GM21423 (cell line): Measurements from ENCODE around the gene METTL17.
"Not testable (repeated sequence)": the region's sequence is repeated elsewhere in the genome, so short reads cannot be mapped to it uniquely, and the experiment has no call there.

ENCODE experiments used
- ATAC-seq: cut with Tn5 transposase; IDR thresholded peaks from one replicate; pipeline ENCODE4 v1.9.1; 2021; ENCODE audit warnings: mild to moderate bottlenecking, moderate library complexity; ENCODE audit not compliant: unreplicated experiment

Gene METTL17

GRCh38 chr14:20996521-20996920 is 6.7 kb downstream of the METTL17 start:
- ATAC-seq = no peak

GRCh38 chr14:20997115-20997514 is 7.3 kb downstream of the METTL17 start:
- ATAC-seq = no peak

GRCh38 chr14:20997564-20997963 is 7.8 kb downstream of the METTL17 start:
- ATAC-seq = no peak

GRCh38 chr14:20998139-20998538 is 8.4 kb downstream of the METTL17 start:
- no peak for ATAC-seq

- ATAC-seq = no peak
Measured at GRCh38 chr14:20998674-20999366, 9.0 kb downstream of the METTL17 start, which contains the start of gene SLC39A2. Gene SLC39A2 (plus strand): TSS chr14:20999293. CDS start chr14:20999447, 154 bp downstream.

- ATAC-seq = no peak
Measured at GRCh38 chr14:20999591-20999990, 9.8 kb downstream of the METTL17 start.

GRCh38 chr14:21001218-21001617 is 11.4 kb downstream of the METTL17 start:
- ATAC-seq = no peak

- no peak for ATAC-seq
Measured at GRCh38 chr14:21003788-21004346, 14.1 kb downstream of the METTL17 start.

GRCh38 chr14:21009721-21010120 is 19.9 kb downstream of the METTL17 start:
- ATAC-seq = not testable (repeated sequence)

GRCh38 chr14:21011136-21011535 is 21.4 kb downstream of the METTL17 start:
- ATAC-seq = no peak

- ATAC-seq = no peak
Measured at GRCh38 chr14:21014761-21015190, 25.0 kb downstream of the METTL17 start.

GRCh38 chr14:21015312-21015711 is 25.5 kb downstream of the METTL17 start:
- ATAC-seq = no peak

- no peak for ATAC-seq
Measured at GRCh38 chr14:21016413-21017190, 26.8 kb downstream of the METTL17 start.

- no peak for ATAC-seq
Measured at GRCh38 chr14:21017528-21018245, 27.9 kb downstream of the METTL17 start.

- no peak for ATAC-seq
Measured at GRCh38 chr14:21018286-21018685, 28.5 kb downstream of the METTL17 start.

GRCh38 chr14:21018781-21019180 is 29.0 kb downstream of the METTL17 start:
- ATAC-seq = no peak

- no peak for ATAC-seq
Measured at GRCh38 chr14:21019366-21019765, 29.6 kb downstream of the METTL17 start.

GRCh38 chr14:21020977-21021545 is 31.3 kb downstream of the METTL17 start:
- no peak for ATAC-seq

GRCh38 chr14:21022686-21023085 is 32.9 kb downstream of the METTL17 start:
- no peak for ATAC-seq

GRCh38 chr14:21023174-21023573 is 33.4 kb downstream of the METTL17 start:
- no peak for ATAC-seq
